ENCODE data around the gene PTPRN2.
"Not testable (repeated sequence)": the region's sequence is repeated elsewhere in the genome, so short reads cannot be mapped to it uniquely, and the experiment has no call there.

PTPRN2 gene

DNA sequence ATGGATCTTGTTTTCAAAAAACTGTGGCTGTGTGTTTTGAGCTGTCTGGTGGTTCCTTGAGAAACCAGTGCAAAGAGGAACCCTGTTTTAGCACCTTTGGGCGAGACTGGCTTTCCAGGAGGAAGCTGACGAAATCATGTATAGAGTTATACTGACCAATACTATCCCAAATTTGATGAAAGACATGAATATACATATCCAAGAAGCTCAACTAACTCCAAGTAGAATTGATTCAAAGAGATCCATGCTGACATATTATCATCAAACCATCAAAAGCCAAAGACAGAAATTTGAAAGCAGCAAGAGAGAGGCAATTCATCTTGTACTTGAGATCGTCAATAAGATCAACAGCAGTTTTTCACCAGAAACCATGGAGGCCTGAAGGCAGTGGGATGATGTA lies 640.1 kb downstream of the PTPRN2 start:
- DNase-seq, result no peak

DNA sequence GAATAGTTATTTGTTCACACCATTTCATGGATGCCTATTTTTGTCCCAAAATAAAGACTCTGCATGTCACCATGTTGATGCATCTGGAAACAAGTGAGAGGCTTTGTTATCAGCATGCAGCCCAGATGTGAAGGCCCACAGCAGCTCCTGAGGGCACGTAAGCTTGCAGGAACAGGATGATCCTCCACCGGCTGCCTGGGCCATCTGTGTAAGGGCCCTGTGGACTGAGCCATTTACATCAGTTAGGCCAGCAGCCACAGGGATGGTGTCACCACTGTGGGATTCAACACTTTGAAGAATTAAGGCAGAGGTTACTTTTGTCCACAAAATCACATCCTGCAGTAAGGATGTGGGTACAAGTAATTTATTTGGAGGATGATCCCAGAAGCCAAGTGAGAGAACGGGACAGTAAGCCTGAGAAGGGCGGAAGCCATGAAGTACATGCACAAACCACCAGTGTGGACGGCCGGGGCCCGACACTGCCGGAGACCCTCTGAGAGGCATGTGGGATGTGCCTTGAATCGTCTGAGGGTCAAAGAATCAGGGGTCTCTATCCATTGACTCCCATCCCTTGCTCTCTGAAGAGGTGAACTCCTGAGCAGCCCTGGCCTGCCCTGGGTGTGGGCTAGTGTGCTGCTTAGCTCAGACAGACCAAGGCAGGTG lies 641.1 kb downstream of the PTPRN2 start:
- no peak for DNase-seq

DNA sequence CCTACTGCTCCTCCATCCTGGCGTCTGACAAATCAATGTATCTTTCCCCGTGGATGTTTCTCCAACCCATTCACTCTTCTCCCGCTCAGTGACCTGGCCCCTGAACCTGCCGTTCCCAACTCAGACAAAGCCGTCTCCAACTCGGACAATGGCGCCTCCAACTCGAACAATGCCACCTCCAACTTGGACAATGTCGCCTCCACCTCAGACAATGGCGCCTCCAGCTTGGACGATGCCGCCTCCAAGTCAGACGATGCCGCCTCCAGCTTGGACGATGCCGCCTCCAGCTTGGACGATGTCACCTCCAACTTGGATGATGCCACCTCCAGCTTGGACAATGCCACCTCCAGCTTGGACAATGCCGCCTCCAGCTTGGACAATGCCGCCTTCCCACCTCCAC lies 642.2 kb downstream of the PTPRN2 start:
- no peak for DNase-seq

DNA sequence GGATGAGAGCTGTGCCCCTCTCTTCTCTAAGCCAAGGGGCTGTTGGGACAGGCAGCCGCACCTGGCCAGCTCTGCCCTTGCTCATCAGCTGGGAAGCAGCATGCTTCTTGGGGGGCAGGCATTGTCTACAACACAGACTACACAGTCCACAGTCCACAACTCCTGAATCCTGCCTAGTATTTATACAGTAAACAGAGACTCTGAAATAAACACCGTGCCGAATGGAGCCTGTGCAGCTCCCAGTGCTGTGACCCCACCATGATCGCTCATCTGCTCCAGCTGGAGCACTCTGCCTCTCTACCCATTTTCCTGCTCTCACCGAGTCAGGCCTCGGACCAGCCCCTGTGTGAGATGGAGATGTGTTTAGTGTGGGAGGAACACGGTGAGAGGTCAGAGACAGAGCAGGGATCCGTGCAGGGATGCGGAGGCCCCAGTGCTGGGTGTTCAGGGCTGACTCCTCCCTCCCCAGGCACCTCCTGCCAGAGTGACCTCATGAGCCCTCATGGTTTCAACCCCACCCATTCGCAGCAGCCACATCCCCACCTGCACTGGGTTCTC lies 642.8 kb downstream of the PTPRN2 start:
- DNase-seq, result no peak

DNA sequence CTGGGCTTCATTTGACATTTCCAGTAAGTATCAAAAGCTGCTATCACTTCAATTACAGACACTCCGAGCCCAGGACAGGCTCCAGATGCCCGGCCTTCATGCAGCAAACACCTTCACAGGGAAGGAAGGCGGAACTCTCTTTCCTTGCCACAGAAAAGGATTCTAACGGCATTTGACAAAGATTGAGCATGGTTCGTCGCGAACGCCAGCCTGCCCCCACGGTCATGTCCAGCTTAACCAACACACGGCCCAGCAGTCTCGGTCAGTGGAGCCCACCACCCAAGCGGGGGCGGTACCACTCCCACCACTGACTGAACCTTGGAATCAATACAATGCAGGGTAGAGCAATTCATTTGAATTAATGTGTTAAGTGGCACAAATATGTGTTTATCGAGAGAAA lies 643.6 kb downstream of the PTPRN2 start:
- no peak for DNase-seq

DNA sequence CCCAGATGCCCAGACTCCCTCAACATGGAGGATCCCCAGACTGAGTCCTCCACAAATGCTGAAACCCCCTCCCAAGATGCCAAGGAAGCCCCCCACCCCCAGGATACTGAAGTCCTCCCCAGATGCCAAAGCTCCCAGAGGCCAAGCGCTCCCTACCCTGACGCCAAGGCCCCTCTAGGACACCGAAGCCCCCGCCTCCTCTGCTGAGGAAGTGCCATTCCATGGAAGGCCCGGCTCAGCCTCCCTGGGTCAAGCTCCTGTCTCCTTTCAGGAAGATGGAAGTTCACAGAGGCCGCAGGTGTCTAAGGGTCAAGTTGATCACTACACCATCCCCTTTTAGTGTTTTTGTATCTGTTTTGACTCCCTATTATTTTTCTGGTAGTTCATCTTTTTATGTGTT lies 644.1 kb downstream of the PTPRN2 start:
- no peak for DNase-seq

DNA sequence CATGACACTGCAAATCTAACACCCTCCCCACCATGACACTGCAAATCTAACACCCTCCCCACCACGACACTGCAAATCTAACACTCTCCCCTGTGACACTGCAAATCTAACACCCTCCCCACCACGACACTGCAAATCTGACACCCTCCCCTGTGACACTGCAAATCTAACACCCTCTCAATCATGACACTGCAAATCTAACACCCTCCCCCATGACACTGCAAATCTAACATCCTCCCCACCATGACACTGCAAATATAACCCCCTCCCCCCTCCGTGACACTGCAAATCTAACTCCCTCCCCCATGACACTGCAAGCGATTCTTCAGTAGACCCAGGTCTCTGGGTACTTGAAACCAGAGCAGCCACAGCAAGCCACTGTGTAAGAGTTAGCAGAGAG lies 646.4 kb downstream of the PTPRN2 start:
- DNase-seq, result no peak

DNA sequence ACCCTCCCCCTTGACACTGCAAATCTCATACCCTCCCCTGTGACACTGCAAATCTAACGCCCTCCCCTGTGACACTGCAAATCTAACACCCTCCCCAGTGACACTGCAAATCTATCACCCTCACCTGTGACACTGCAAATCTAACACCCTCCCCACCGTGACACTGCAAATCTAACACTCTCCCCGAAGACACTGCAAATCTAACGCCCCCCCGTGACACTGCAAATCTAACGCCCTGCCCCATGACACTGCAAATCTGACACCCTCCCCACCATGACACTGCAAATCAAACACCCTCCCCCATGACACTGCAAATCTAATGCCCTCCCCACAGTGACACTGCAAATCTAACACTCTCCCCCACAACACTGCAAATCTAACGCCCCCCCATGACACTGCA lies 647.1 kb downstream of the PTPRN2 start:
- no peak for DNase-seq

DNA sequence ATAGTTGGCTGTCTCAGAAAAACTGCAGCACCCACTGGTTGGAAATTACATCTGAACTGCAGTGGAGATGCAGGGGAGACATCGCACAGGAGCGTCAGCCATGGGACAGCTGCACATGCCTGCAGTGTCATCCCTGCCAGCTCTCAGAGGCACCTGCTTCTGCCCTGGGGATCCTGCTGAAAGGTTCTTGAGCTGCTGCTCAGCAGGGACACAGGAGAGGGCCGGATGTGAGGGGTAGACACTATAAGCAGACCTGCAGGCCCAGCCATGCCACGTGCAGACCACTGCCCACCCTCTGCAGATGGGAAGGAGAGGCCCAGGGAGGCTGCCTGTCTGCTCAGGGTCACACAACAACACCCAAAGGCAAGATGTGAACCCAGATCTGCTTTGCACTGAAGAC lies 649.4 kb downstream of the PTPRN2 start:
- DNase-seq, result no peak

DNA sequence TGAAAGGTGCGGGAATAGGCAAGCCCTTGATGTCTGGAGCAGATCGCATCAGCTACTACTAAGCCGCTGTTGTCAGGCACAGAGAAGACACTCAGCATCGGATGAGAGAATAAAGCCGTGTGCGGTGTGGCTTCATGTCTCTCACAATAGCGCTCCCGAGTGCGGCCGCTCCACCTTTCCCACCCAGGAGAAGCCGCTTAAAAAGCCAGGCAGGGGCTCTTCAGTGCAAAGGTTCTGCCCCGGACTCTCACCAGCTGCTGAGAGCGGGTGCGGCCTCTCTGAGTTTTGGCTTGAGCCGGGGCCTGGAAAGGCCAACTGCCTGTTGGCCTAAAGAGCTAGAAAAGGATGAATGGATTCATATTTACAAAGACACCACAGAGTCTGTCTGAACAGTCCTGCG lies 650.2 kb downstream of the PTPRN2 start:
- DNase-seq, result no peak

DNA sequence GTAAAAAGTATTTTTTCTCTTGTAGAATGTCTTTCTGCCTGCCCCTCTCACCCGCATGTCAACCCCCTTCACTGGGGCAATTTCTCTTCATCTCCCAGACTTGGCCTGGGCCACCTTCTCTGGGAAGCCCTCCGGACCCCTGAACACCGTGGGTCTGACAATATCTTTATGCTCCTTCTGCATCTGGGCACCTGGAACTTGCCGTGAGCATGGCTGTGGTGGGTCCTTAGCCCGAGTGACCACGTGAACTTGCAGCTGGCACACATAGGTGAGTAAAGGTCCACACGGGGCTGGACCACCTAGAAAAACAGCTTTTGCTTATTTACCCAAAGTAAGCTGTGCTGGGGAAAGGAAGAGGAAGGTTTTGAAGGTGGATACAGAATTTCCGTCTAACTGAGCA lies 650.6 kb downstream of the PTPRN2 start:
- DNase-seq, result no peak

DNA sequence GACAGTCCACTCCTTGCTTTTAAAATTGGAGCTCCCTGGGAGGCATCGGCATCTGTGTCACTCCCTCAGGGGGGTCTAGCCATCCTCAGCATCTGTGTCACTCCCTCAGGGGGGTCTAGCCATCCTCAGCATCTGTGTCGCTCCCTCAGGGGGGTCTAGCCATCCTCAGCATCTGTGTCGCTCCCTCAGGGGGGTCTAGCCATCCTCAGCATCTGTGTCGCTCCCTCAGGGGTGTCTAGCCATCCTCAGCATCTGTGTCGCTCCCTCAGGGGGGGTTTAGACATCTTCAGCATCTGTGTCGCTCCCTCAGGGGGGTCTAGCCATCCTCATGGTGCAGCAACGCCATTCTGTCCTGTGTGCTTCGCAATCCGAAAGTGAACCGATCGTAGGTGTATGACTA lies 651.9 kb downstream of the PTPRN2 start:
- DNase-seq, result not testable (repeated sequence)

DNA sequence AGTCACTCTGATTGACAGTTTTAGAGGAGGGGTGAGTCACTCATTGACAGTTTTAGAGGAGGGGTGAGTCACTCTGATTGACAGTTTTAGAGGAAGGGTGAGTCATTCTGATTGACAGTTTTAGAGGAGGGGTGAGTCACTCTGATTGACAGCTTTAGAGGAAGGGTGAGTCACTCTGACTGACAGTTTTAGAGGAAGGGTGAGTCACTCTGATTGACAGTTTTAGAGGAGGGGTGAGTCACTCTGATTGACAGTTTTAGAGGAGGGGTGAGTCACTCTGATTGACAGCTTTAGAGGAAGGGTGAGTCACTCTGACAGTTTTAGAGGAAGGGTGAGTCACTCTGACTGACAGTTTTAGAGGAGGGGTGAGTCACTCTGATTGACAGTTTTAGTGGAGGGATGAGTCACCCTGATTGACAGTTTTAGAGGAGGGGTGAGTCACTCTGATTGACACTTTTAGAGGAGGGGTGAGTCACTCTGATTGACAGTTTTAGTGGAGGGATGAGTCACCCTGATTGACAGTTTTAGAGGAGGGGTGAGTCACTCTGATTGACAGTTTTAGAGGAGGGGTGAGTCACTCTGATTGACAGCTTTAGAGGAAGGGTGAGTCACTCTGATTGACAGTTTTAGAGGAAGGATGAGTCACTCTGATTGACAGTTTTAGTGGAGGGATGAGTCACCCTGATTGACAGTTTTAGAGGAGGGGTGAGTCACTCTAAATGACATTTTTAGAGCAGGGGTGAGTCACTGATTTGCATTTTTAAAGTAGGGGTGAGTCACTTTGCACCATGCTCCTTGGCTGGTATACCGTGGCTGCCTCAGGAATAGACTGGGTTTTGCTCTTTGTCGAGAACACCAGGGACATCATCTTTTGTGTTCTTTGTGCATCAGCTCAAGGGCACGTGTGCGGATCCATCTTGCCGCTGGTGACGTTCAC lies 654.1 kb downstream of the PTPRN2 start:
- not testable (repeated sequence) for DNase-seq

DNA sequence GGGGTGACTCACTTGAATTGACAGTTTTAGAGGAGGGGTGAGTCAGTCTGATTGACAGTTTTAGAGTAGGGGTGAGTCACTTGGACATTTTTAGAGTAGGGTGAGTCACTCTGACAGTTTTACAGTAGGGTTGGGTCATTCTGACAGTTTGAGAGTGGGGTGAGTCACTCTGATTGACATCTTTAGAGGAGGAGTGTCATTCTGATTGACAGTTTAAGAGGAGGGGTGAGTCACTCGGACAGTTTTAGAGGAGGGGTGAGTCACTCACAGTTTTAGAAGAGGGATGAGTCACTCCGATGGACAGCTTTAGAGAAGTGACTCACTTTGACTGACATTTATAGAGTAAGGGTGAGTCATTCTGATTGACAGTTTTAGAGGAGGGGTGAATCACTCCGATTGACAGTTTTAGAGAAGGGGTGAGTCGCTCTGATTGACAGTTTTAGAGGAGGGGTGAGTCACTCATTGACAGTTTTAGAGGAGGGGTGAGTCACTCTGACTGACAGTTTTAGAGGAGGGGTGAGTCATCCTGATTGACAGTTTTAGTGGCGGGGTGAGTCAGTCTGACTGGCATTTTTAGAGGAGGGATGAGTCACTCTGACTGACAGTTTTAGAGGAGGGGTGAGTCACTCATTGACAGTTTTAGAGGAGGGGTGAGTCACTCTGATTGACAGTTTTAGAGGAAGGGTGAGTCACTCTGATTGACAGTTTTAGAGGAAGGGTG lies 655.0 kb downstream of the PTPRN2 start:
- DNase-seq, result no peak

DNA sequence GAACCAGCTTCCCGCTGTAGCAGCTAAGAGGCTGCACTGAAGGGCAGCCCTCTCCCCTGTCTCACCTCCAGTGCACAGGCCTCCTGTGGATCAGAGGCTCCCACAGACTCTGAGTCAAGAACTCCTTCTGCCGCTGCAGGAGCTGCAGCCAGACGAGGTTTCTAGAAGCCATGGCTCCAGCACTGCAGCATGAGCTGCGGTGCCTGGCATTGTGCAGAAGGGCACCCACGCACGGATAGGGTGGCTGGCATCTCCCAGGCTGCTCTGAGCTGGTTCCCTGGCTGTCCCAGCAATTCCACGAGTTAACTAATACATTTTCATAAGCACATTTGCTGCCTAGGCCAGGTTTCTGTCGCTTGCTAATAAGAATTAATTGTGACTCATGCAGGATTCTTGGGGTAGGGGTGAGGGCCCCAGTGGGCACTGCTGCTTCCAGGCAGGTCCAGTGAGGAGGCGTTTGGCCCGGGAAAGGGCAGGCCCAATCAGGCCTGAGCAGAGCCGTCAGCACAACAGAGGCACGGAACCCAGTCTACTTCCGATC lies 656.6 kb downstream of the PTPRN2 start:
- no peak for DNase-seq

DNA sequence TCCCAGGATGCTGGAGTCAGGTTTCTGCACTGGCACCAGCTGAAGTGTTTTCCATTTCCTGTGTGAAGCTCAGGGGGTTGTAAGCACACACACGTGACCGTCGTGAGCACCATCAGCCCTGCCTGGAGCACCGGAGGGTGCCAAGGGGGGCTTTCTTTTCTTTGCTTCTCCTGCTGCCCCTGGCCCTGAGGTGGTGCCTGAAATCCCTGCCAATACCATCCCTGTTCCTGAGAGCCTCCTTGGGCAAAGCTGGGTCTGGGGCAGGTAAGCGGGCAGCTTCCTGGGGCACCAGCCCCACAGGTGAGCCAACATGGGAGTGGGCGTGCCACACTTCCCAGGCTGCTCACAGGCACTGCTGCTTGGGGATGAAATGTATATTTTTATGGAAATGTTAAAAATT lies 657.2 kb downstream of the PTPRN2 start:
- no peak for DNase-seq

DNA sequence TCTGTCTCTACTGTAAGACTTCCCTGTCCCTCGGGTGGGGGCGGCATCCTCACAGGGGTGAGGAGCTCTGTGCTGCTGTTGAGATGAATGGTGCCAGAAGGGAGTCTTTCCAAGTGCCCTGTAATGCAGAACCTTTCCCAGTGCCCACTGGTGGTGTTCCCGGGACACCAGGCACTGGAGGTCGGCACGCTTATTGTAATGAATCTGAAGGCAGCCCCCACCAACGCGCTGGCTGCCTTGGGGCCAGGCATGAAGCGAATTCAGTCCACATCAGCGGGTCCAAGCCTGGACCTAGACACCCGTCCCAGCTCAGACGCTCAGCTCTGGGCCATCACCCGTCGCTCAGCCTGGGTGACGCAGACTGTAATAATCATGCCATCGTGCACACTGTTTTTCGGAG lies 658.0 kb downstream of the PTPRN2 start:
- DNase-seq, result no peak

DNA sequence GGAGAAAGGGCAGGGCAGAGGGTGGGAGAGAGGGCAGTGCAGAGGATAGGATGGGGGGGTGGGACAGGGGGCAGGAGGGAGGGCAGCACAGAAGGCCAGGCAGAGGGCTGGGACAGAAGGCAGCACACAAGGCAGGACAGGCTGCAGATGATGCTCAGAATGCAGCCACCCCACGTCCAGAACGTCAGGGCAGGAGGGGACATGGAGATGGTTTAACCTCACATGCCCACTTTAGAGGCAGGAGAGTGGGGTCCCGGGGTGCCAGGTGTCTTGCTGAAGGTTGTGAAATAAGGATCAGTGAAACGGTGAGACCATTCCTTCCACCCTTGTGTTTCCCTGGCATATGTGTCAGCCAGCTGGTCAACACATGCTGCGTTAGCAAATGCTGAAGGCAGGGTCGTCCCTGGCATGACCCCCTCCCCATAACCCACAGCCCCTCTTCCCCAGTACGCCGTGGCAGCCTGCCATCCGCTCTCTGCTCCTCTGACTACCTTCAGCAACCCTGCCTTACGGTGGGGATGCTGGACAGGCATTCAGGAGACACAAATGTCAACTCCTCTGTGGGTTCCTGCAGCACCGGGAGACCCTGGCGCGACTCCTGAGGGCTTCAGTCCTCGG lies 658.7 kb downstream of the PTPRN2 start:
- DNase-seq, result no peak

DNA sequence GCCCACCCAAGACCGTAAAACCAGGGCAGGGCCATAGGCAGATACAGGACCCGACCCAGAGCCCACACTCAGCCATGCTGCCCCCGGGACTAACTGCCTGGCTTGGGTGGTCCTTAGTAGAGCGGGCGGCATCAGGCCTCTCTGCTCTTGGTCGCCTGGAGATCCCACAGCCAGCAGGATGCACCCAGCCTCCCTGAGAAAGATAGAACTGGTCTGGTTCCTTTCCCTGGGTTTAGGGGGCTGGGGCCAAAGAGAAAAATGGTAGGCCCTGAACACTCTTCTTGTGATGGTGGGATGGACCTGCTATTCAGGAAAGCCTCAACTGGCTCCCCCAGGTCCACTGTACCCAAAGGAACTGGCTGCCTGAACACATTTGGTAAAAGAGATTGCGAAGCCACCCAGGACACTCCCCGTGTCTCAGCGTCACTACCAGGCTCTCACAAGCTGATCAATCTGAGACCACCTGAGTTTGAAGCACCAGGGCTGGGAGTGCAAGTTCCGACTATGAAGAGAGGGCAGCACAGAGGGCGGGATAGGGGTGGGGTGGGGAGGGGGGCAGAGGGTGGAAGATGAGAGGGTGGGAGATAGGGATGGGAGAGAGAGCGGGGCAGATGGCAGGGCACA lies 659.3 kb downstream of the PTPRN2 start:
- no peak for DNase-seq

DNA sequence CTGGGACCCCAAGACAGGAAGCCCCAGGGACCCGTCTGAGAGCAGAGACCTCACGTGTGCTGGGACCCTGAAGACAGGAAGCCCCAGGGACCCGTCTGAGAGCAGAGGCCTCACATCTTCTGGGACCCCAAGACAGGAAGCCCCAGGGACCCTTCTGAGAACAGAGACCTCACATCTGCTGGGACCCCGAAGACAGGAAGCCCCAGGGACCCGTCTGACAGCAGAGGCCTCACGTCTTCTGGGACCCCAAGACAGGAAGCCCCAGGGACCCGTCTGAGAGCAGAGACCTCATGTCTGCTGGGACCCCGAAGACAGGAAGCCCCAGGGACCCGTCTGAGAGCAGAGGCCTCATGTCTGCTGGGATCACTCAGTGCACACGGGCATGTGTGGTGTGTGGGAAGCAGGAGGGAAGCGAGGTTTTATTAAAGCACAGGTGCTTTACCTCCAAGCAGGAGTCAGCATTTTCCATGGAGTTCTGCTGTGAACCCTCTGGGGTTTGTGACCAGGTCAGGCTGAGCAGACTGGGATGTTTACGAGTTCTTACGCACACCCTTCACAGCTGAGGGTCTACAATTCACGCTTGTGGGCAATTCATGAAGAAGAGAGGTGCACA lies 660.2 kb downstream of the PTPRN2 start:
- DNase-seq, result no peak

DNA sequence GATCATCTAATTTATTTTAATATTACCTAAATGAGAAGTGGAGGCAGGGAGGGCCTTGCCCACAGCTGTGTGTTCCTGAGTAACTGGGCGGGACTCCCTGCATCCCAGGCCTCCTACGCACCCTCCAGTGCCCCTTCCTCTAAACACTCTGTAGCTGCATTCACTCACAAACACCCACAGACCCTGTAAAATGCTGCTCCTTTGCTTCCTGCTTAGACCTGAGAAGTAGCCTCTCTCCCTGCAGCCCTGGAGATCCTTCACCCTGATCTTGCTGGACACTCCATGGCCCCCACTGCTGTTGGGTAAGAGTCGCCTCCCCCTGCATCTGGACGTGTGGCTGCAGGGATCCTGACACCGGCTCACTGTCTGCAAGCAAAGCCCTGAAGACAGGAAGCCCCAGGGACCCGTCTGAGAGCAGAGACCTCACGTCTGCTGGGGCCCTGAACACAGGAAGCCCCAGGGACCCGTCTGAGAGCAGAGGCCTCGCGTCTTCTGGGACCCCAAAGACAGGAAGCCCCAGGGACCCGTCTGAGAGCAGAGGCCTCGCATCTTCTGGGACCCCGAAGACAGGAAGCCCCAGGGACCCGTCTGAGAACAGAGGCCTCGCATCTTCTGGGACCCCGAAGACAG lies 661.0 kb downstream of the PTPRN2 start:
- no peak for DNase-seq
